Cortex of kidney (tissue), 1 donor: ENCODE measurements around the gene ZXDC.

ENCODE experiments used
- DNase-seq: peaks from one replicate; lab custom pipeline; 2025; lab: John Stamatoyannopoulos, UW

The ZXDC gene

DNA sequence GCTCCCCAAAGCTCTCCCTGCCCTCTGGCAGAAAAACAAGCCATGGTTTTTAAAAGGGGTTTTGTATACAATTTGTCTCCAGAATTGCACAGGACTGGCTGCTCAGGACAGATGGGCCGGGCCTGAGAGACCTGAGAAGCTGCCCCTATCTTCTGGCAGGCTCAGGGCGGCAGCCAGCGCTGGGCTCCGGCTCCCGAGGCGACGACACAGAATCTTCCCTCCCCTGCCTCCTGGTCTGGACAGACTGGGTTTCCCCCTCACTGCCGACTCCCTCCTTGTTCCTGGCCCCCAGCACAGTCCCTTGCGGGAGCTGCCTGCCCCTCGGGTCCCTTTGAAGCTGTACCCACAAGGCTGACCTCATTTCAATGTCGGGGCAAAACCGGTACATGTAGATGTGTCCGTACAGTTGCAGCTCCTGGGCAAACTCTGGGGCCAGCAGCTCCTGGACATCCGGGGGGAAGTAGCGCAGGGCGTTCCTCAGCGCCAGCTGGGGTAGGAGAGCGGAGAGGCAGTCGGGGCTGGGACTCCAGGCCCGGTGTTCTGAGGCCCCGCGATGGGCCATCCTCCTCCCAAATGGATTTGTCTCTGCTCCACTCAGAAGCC, 34.7 kb upstream of the ZXDC start:
- DNase-seq = no peak

DNA sequence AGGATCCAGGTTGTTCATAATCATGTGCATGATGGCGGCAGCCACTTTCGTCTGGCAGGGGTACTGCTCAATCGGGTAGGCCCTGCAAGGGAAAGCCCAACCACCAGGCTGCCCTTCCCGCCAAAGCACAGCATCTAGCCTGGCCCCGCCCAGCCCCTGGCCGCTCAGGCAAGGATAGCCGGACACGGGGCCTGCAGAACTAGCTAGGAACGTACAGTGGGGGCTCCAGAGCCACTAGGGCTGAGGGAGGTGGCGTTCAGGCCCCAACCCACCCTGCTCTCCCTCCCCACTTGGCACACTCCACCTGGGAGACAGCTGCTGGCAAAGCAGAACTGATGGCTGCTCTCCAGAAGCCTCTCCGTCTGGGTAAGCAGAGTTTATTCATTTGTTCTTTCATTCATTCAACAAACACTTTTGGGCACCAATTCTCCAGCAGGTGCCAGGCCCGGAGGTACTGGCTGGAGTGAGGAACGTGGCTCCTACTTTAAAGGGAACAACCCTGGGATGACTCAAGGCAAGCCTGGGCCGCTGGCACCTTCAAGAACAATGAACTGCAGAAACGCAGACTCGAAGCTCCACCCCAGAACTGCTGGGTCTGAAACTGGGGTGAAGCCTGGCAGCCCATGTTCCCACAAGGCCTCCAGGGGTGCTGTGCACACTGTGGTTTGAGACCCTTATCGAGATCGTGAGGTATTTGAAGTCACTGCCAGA, 34.1 kb upstream of the ZXDC start:
- no peak for DNase-seq

DNA sequence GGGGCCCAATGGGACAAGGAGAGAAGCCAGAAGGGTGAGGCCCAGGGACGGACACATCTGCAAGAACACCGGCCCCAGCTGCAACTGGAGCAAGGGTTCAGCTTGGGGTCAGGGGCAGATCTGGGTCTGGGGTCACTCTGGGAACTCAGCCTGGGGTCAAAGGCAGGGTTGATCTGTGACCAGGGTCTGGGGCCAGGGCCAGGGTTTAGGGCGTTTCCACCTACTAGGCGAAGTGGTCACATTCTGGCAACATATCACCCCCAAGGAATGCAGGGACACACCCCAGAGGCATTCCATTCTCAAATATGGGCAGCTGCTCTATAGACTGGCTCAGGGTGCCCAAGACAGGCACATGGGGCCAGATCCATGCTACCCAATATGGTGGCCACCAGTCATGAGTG, 32.9 kb upstream of the ZXDC start:
- no peak for DNase-seq

DNA sequence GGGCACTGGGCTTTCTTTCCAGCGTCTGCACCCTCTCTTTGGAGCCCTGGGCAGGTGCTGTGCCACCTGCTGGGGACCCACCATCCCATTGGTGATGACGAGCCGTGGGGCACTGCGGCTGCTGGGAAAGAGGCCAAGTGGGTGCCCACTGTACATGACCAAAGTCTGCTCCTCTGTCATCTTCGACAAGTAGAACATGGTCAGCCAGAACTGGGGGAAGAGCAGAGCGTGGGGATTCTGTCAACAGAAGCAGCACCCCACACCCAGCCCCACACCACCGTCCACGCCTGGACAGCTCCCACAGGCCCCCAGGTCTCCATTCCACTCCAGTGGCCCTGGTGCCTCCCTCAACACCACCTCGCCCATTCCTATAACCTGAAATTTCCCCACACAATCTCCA, 32.2 kb upstream of the ZXDC start:
- no peak for DNase-seq

DNA sequence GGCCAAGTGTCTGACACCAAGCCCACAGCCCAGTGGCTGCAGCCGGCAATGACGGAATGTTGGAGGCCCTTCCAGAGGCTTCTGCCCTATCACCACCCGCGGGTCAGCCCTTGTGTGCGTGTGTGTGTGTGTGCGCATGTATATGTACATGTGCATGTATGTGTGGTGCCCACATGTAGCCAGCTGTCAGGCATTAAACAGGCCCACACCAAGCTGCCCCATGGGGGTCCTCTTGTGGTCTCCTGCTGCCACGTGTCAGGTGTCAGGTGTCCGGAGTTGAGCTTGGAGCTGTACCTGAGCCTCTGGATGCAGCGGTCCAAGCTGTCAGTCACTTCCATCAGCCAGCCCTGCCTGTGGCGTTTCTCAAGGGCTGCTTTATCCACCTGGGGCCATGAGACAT, 28.0 kb upstream of the ZXDC start:
- no peak for DNase-seq

DNA sequence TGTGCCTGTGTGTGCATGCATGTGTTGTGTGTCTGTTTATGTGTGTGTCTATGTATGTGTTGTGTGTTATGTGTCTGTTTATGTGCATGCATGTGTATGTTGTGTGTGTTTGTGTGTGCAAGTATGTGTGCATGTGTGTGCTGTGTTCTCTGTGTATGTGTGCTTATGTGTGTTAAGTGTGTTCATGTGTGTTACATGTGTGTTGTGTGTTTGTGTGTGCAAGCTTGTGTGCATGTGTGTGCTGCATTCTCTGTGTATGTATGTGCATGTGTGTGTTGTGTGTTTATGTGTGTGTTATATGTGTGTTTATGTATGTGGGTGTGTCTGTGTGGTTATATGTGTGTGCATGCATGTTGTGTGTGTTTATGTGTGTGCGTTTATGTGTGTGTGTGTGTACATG, 27.0 kb upstream of the ZXDC start:
- no peak for DNase-seq

DNA sequence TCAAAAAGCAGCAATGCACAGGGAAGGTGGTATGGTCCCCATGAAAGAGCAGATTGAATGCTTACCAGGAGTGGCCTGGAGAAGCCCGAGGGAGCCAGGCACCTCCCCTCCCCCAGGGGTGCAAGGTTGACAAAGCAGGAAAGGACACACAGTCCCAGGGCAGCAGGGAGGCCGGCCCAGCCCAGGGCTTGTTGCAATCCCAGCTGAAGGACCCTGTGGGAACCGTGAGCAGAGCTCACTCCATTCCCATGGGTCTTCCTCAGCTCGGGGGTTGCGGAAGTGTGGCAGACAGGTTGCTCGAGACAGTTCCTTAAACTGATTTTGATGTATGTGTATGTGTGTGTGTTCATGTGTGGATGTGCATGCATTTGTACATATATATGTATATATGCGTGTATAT, 26.0 kb upstream of the ZXDC start:
- DNase-seq = no peak

DNA sequence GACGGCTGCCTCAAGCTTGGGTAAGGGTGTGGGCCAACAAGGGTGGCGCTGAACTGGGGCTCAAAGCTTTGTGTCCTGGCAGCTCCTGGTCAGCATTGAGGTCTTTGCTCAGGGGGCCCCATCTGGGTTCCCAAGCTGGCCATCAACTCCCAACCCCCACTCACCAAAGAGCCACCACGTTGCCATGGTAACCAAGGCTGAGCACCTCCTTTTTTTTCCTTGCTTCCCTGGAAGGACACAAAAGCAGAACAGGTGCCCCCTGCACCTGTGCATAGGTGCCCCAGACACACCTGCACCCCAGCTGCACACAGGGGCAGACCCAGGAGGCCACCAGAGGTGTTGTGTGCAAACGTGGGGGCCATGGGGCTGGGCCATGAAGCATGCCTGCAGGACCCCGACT, 25.4 kb upstream of the ZXDC start:
- no peak for DNase-seq

DNA sequence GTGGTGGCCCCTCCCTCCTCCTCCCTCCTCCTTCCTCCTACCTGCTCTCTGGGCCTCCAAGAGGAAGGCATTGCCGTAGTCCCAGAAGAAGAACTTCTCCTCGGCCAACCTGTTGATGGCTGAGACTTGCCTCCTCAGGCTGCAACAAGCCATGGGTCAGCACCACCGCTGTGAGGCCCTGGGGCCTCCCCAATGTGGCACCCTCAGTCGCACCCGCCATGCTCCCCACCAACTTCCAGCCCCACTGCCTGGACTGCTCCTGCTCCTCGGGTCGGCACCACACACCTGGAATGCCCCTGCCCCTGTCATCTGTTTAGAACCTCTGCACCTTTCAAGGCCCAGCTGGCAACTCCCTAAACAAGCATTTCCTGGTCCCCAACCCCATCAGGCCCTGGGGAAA, 24.3 kb upstream of the ZXDC start:
- no peak for DNase-seq

DNA sequence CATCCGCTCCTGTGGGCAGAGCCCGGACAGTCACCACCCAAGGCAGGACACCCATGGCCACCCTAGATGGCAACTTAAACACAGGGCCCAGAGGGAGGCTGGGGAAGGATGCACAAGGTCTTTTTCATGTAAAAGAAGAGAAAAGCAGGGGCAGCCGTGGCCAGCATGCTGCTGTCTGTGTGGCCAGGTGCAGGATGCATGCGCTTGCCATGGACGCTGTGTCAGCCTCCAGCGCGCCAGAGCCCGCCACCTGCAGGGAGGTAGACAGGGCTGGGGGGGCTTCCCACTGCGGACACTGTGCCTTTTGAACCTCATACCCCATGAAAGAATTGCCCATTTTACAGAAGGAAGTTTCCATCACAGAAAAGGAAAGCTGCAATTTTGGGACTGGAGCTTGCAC, 23.7 kb upstream of the ZXDC start:
- no peak for DNase-seq

DNA sequence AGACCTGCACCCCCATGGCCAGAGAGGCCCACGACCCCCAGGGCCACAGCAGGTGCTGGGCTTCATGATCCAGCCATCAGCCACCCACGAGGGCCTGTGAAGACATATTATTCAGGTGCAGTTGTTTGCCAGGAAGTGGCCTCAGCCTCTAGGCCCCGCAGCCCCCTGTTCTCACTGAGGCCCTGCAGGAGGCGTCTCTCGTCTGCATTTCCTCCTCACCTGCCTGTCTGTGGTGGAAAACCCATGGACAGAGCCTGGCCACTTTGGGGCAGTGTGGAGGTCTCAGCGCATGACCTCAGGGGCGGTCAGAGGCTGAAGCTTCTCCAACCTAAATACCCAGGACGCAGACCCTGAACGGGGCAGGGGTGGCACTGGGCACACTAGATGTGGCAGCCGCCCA, 23.2 kb upstream of the ZXDC start:
- no peak for DNase-seq

DNA sequence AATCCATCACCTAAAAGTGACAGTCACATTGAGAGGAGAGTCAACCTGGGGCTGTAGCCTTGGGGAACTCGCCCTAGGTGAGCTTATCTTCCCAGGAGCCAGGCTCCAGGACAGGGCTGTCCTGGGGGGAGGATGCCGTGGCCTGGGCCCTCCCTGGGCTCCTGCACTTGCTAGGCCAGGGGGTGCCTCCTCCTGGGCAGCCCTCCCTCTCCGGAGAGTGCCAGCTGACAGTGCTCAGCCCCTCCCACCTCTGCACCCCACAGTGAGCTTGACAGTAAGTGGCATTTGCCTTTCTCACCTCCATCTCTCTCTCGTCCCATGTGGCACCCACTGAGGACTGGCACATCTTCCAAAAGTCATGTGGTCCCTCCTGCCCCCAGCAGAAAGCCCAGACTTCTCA, 22.8 kb upstream of the ZXDC start:
- no peak for DNase-seq

DNA sequence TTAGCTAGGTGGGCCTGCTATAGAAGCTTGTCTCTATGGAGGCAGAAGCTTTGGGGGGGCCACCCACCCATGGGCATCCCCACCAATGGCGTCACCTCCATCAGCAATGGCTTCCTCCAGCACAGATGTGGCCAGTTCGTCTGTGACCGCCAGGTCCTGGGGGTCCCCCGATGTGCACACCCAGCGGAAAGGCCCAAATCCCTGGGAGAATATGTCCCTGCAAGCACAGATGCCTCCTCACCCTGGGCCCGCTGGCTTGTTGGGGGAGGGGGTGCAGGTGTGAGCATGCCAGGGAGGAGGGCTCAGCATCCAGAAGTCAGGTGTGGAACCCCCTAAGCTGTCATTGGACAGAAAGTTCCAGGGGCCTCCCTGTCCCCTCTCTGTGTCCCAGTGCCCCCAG, 22.3 kb upstream of the ZXDC start:
- no peak for DNase-seq

DNA sequence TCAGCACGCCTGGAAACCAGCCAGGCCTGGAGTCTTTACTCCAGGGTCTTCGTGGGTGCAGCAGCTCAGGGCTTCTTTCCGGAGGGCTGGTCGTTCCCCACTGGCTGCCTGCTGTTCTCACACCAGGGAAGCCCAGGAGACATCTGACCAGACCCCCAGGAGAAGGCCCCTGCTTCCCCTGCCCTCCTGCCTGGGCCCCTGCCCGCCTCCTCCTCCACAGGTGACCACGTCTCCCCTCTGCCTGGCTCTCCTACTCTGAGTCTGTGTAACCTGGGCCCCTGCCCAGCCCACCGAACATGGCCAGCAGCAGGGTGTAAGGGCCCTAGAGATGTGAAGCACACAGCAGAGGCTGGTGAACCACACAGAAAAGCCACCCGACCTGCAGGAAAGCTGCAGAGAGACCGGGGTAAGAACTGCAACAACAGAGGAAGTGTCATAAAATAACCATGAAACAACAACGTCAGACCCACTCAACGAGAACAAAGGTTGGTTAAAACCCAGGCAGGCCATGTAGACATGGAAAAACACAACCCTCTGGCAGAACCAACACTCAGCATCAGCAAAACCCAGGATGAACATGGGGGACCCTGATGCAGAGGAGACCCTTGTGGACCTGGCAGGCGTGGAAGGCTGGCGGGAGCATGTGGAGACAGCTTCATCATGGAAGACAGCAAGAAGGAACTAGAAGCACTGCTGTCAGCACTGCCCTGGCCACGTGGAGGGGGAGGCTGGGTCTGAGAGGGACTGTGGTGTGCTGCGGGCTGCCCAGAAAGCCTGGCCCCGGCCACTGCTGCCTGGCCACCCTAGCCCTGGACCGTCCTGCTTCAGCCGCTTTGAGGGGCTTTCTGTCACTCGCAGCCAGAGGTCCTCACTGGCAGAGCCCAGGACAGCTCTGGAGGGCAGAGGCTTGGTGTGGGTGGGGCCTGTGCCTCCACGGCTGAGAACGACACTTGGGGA, 21.5 kb upstream of the ZXDC start:
- no peak for DNase-seq

DNA sequence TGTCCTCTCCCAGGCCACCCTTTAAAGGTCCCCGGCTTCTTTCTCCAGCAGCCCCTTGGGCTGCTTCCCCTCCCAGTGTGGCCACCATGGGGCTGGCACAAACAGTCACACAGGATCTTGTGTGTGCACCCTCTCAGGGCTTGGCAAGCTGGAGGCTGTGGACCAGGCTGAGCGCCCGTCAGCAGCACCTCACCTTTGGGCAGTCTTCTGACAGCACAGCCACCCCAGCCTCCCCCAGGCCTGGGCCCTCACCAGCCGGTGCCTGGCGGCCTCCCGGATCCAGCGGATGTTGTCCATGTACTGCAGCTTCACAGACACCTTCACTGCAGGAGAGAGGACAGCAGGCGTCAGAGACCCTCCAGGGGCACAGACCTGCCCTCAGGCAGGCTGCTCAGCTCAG, 20.1 kb upstream of the ZXDC start:
- DNase-seq = no peak

DNA sequence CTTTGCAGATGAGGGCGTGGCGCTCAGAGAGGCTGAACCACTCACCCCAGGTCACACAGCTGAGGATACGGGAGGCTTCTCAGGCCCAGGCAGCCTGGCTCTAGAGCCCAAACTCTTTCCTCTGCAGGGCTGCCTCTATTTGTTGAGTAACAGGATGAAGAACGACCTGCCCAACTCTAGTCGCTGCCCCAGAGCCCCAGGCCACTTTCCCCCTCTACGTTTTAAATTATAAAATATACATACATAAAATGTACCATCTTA, 19.2 kb upstream of the ZXDC start:
- no peak for DNase-seq

DNA sequence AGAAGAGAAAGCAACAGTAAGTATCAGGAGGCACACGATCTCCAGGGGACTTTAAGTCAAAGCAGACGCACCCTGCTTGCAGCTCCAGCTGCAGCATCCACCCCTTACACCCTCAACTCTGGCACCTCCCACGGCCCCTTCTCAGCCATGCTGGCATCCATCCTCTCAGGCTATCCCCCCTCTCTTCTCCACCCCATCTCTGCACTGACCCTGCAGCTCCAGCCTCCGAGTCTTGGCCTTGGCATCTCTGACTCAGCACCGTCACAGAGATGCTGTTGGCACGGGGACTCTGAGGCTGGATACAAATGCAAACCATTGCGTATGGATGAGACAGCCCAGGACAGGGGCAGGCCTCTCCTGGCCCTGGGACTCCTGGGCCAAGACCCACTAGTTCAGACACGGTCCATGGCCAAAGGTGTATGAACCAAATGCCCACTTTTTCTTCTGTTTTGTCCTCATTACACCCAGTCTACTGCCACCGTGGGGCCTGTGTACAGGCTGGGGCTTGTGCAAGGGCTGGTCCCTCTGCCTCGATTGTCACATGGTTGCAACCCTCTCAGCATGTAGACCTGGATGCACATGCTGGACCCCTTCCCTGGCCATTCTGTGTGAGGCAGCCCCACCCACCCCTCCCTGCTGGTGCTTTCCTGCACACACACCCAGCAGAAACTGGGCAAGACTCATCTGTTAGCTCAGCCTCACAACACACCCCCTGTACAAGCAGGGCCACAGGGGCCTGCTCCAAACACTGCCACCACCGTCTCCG, 18.7 kb upstream of the ZXDC start:
- DNase-seq = no peak

DNA sequence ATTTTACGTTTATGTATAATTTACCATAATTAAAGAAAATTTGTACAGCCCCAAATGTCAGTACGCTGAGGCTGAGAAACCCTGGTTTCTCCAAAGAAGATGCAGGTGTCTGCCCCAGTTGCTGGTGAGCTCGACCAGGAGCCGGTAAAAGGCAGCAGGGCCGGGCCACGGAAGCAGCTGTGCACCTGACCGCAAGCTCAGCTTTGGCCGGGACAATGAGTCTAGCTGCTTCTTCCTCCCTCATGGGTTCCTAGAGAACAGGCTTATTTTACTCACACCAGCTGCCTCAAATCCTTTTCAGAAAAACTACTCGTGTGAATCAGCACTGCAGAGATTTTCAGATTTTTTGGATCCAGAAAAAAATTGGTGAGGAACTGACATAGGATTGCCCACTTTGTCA, 18.0 kb upstream of the ZXDC start:
- no peak for DNase-seq

DNA sequence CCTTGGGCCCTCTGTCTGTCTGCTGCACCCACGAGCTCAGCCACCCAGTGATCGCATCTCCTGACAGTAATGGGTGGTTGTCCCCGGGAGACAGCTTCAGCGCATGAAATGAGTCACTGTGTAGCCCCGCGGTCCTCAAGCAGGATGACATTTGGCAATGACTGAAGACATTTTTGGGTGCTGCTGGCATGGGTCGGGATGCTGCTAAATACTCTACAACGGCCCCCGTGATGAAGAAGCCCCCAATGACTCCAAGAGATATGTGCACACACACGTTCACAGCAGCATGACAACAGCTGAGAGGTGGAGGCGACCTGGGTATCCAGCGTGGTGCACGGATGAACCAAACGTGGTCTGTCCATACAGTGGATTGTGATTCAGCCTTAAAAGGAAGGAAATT, 17.4 kb upstream of the ZXDC start:
- DNase-seq = no peak

DNA sequence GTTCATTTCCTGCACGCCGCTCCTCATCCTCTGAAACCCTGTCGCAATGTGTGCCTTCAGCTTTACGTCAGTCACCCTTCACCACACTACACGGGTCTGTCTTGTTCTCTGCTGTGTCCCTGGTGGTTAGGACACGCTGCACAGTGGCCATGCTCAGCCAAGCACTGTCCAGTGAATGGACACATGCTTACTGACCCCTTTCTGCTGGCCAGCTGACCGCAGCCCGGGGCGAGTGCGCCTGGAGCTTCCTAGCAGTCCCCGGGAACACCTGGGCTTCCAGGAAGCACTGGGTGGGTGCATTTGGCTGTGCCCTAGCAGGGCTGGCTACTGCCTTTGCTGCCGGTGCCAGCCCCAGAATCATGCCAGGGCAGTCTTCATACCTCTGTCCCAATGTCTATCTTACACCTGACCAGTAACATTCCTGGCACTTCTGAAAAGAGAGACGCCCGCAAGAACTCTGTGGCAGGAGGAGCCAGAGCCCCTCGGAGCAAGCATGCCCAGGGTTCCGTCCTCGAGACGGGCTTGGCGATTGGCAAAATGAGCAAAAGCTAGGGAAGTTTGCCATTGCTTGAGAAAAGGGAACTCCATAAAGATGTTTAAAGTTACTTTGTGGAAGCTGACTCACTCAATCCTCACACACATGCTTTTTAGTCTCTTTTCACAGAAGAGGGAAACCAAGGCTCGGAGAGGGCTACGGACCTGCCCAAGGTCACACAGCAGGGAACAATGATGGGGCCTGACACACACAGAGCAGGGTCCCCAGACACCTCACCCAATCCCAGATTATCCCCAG, 15.7 kb upstream of the ZXDC start:
- no peak for DNase-seq

DNA sequence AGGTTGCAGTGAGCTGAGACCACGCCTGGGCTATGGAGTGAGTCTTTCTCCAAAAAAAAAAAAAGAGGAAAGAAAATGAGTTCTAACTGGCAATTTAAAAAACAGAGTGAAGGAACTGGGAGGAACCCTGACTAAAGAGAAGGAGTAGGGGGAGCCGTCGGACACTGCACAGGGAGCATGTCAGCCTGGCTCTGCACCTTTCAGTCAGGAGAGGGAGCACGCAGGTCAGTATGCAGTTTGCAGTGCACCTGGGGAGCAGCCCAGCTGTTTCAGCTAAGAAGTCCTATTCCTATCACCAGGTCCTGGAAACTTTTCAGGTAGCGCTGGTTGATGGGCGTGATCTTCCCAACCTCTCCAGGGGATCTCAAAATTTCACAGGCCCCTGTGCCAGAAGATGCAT, 14.9 kb upstream of the ZXDC start:
- DNase-seq = no peak
